K562 (cell line): ENCODE measurements around the gene MMP26. TPM values are rescaled to one million over a fixed set of nuclear protein-coding genes. Genes with fewer than 3 reads are reported as not detected.

Experiments used
- ATAC-seq: fragments of 200-7000 bp; cut with Tn5 transposase; 3 replicates; pipeline ENCODE4 v1.9.1; 2020; ENCODE audit warnings: moderate library complexity
- BruUV-seq: library from RNA; stranded (reverse); fragments of 400-500 nt; replicated peaks from 2 replicates; lab custom pipeline; 2021; lab: Mats Ljungman, UMichigan
- CTCF ChIA-PET: fragments of 300-600 bp; formaldehyde crosslinking; extraction: SDS; loops from one replicate; lab custom pipeline; 2021; ENCODE audit warnings: low intra/inter-chr PET ratio; lab: Yijun Ruan, JAX
- POLR2A ChIA-PET: fragments of 300-600, 350-650 bp; sonication (Branson Sonifier 250); formaldehyde crosslinking; extraction: SDS; loops from one replicate; lab custom pipeline; 2021; ENCODE audit warnings: antibody characterized with exemption, inconsistent platforms; lab: Yijun Ruan, JAX
- DNase-seq, 4 experiments: peaks; one replicate each; pipeline versions ENCODE4 v3.0.0 to v3.0.0-alpha.2; 2011 to 2018; ENCODE audit warnings: low spot score in 3 of 4, mixed read lengths in 3 of 4; ENCODE audit errors: extremely low read depth in 1 of 4
- FAIRE-seq: peaks from 2 replicates; lab custom pipeline; 2011; peaks lifted over from hg19 to GRCh38; lab: Jason Lieb, UNC
- H2AFZ ChIP-seq: 2 replicates; pipeline ENCODE4 v1.6.0; 2011; ENCODE audit warnings: low read depth, low read length, control low read depth, inconsistent platforms
- H3K27ac ChIP-seq: fragments of 200-600 bp; 3 replicates; pipeline ENCODE4 v1.8.0; 2011; ENCODE audit warnings: low read depth, mild to moderate bottlenecking, control low read depth, inconsistent platforms, low read length, moderate library complexity, mixed read lengths; ENCODE audit errors: extremely low read depth
- H3K27me3 ChIP-seq, 2 experiments: fragments of 300-600 bp in 1 of 2; 2 replicates in 1 of 2; 3 replicates in 1 of 2; pipeline versions ENCODE4 v1.6.0 to v1.8.0; 2011; ENCODE audit warnings: inconsistent platforms in 2 of 2, low read length in 2 of 2, mild to moderate bottlenecking in 1 of 2, mixed read lengths in 1 of 2, moderate library complexity in 1 of 2; ENCODE audit not compliant: control insufficient read depth in 2 of 2, insufficient read depth in 2 of 2
- H3K36me3 ChIP-seq: fragments of 300-600 bp; 3 replicates; pipeline ENCODE4 v1.8.0; 2011; ENCODE audit warnings: mild to moderate bottlenecking, low read length, inconsistent platforms; ENCODE audit not compliant: control insufficient read depth, insufficient read depth
- H3K4me1 ChIP-seq, 2 experiments: fragments of 200-600 bp in 1 of 2; replicated peaks in 1 of 2; 2 replicates in 1 of 2; 3 replicates in 1 of 2; pipeline versions ENCODE4 v1.5.1 to v1.8.0; 2011; ENCODE audit warnings: inconsistent platforms in 2 of 2, low read length in 2 of 2, mild to moderate bottlenecking in 1 of 2, mixed read lengths in 1 of 2, moderate library complexity in 1 of 2; ENCODE audit not compliant: control insufficient read depth in 2 of 2, insufficient read depth in 2 of 2
- H3K4me2 ChIP-seq: 2 replicates; pipeline ENCODE4 v1.6.1; 2011; ENCODE audit warnings: low read length, control low read depth, inconsistent platforms, mixed read lengths; ENCODE audit not compliant: insufficient read depth
- H3K4me3 ChIP-seq: fragments of 200-600 bp; sonication (generic), shearing (Covaris generic); 2 replicates; pipeline ENCODE4 v1.5.1; 2016; ENCODE audit warnings: control low read depth, inconsistent platforms
- H3K79me2 ChIP-seq: fragments of 200-600 bp; 3 replicates; pipeline ENCODE4 v1.8.0; 2011; ENCODE audit warnings: low read length, inconsistent platforms; ENCODE audit not compliant: control insufficient read depth, insufficient read depth
- H3K9ac ChIP-seq, 2 experiments: 2 replicates each; pipeline versions ENCODE4 v1.6.0 to v1.6.1; 2011; ENCODE audit warnings: low read depth in 2 of 2, low read length in 2 of 2, control low read depth in 1 of 2, inconsistent platforms in 1 of 2, mild to moderate bottlenecking in 1 of 2, mixed read lengths in 1 of 2; ENCODE audit not compliant: insufficient read depth in 1 of 2
- H3K9me1 ChIP-seq: one replicate; pipeline ENCODE4 v1.6.0; 2011; ENCODE audit warnings: inconsistent platforms, mild to moderate bottlenecking, low read length, moderate library complexity; ENCODE audit not compliant: control insufficient read depth, insufficient read depth
- H3K9me3 ChIP-seq: replicated peaks from 2 replicates; pipeline ENCODE4 v1.5.1; 2011; ENCODE audit warnings: low read depth, low read length, inconsistent platforms; ENCODE audit not compliant: control insufficient read depth, insufficient read depth
- H4K20me1 ChIP-seq: replicated peaks from 2 replicates; pipeline ENCODE4 v1.6.1; 2011; ENCODE audit warnings: low read length, inconsistent platforms, mixed read lengths; ENCODE audit not compliant: control insufficient read depth, insufficient read depth
- CREBBP ChIP-seq: IDR thresholded peaks from one replicate; pipeline ENCODE4 v1.6.1; 2012; ENCODE audit warnings: low read depth, mild to moderate bottlenecking, control low read depth, inconsistent platforms, low read length
- HDGF ChIP-seq: fragments of 450-650 bp; IDR thresholded peaks from 2 replicates; pipeline ENCODE4 v1.6.1; 2016
- MYBL2 ChIP-seq, 2 experiments: fragments of 450-650 bp in 1 of 2; sonication (generic) in 1 of 2; formaldehyde crosslinking in 1 of 2; IDR thresholded peaks; 2 replicates each; pipeline versions ENCODE4 v1.6.1 to v1.8.1; 2017 to 2022; ENCODE audit warnings: borderline replicate concordance in 1 of 2, inconsistent platforms in 1 of 2, low read depth in 1 of 2, mild to moderate bottlenecking in 1 of 2, missing genetic modification reagents in 1 of 2, moderate library complexity in 1 of 2
- RBM22 ChIP-seq: fragments of 200-400 bp; formaldehyde crosslinking; IDR thresholded peaks from 2 replicates; pipeline ENCODE4 v1.6.1; 2018; ENCODE audit warnings: low read length, low read depth; ENCODE audit not compliant: poor library complexity, severe bottlenecking
- ZNF263 ChIP-seq: sonication (generic); formaldehyde crosslinking; IDR thresholded peaks from 2 replicates; pipeline ENCODE4 v1.8.0; 2022; ENCODE audit warnings: mild to moderate bottlenecking, missing genetic modification reagents, borderline replicate concordance
- ZNF507 ChIP-seq: conservative IDR thresholded peaks from 2 replicates; pipeline ENCODE4 v1.6.1; 2017; ENCODE audit warnings: missing genetic modification characterization, missing compliant biosample characterization
- ZNF785 ChIP-seq: fragments of 250-450 bp; sonication (Bioruptor Pico); IDR thresholded peaks from 2 replicates; pipeline ENCODE4 v1.4.0; 2020; ENCODE audit warnings: mild to moderate bottlenecking
- ZNF830 ChIP-seq: fragments of 250-450 bp; sonication (Bioruptor Pico); IDR thresholded peaks from 2 replicates; pipeline ENCODE4 v1.5.0; 2021; ENCODE audit warnings: mild to moderate bottlenecking
- WGBS: fragments of 100-300 bp; shearing (Covaris generic); methylation state at CpG from one replicate; pipeline ENCODE4 v1.1.6; 2016; ENCODE audit warnings: low coverage, mixed read lengths; ENCODE audit not compliant: insufficient coverage; ENCODE audit errors: missing lambda C conversion rate; 5-methylcytosine and 5-hydroxymethylcytosine counted together
- in situ Hi-C: fragments of 300-500 bp; cut with MboI; formaldehyde crosslinking; loops from 4 replicates; pipeline ENCODE4 v1.15.0; 2018; ENCODE audit warnings: inconsistent platforms, mixed read lengths
- intact Hi-C: fragments of 100-400 bp; cut with micrococcal nuclease; formaldehyde crosslinking; loops from 2 replicates; pipeline ENCODE4 v1.14.2; 2022
- polyA plus RNA-seq, 8 experiments: library from polyadenylated mRNA; depleted of rRNA in 4 of 8; stranded (reverse) in 5 of 8; unstranded in 3 of 8; fragments of >200 nt; fragmentation: Nextera tagmentation in 2 of 8; fragmentation: Illumina TruSeq in 1 of 8; extraction: Ambion mirVana in 2 of 8; extraction: Trizol in 1 of 8; gene quantifications; 2 replicates each; pipeline versions ENCODE4 v1.2.1 to v1.2.3, GENCODE V29; 2011 to 2014; ENCODE audit warnings: inconsistent platforms in 1 of 8, missing spikeins in 1 of 8
- total RNA-seq, 7 experiments: library from RNA; depleted of rRNA in 6 of 7; stranded (reverse); fragments of >200 nt in 6 of 7; fragmentation: Illumina TruSeq in 2 of 7; extraction: Trizol in 2 of 7; gene quantifications; 2 replicates each; pipeline versions ENCODE4 v1.2.1 to v1.2.3, GENCODE V29; 2011 to 2021; ENCODE audit warnings: low replicate concordance in 1 of 7

The MMP26 gene
- total and polyA plus RNA-seq, 9 of the 15 experiments (the other 6 are each of a cell fraction or from before 2014, with no cell fraction given), result not detected

DNA sequence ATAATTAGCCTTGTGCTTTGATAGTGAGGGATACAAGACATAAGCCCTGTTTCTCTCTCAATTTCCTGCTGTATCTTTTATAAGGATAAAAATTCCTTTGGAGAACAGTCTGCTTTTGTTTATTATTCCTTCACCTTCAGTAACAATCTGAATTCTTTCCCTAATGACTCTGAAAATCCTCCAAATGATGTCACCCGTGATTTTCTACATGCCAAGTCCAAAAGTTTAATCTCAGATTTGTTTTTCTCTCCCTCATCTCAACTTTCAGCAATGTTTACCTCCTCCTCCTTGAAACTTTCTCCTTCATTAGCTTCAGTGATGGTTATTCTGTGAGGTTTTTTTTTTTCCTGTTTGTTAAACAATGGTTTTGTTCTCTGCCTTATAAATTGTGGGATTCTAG lies 9.1 kb upstream of the MMP26 start (continued):
- no peak for TF ChIP-seq ZNF507 (tag)
- no peak for TF ChIP-seq HDGF
- TF ChIP-seq ZNF785, result no peak

- no TSS peak for BruUV-seq
- Histone ChIP-seq H3K4me2 (no peak within 1 kb of the TSS), H4K20me1 (no peaks in the 10 kb centered on the region), H3K36me3 (no peaks in the 10 kb centered on the region), H3K79me2 (no peaks in the 10 kb centered on the region), H3K9ac (no peak within 1 kb of the TSS), H3K27me3 (no peaks in the 10 kb centered on the region; a peak in 1 of 5 replicates), H3K4me1 (no peaks in the 10 kb centered on the region), H3K4me3 (no peak within 1 kb of the TSS), H3K9me1 (no peaks in the 10 kb centered on the region), H2AFZ (no peak within 1 kb of the TSS), H3K9me3 (no peaks in the 10 kb centered on the region), H3K27ac (no peak within 1 kb of the TSS)
- in situ Hi-C loops (no loop called here), intact Hi-C loops (no loop called here)
- CTCF ChIA-PET, result no interaction called here
- WGBS, result 0% methylated on average over 3 of the region's 3 CpGs
- DNase-seq (peak in 1 of 4 experiments; percentile 7), FAIRE-seq (peak; percentile 55), ATAC-seq (peak; percentile 53; the same call in 2 of the 3 replicates)
- POLR2A ChIA-PET, result interaction anchor here (0.6 to 0.7 kb wide), 2 partner anchors 31 to 327 kb away, joined by 3 read pairs; no protein-coding TSS in a partner anchor
- no peak for TF ChIP-seq CREBBP
- no peak for TF ChIP-seq ZNF263
- TF ChIP-seq RBM22, result no peak
- TF ChIP-seq ZNF830 (CRISPR knock-in tag), result no peak
- TF ChIP-seq MYBL2 (IDR thresholded peaks at IDR 0.05; ENCODE audit: low read depth), result no peak
- no peak for TF ChIP-seq MYBL2 (CRISPR knock-in tag; IDR thresholded peaks at IDR 0.05; ENCODE audit: borderline replicate concordance)
- TF ChIP-seq, all 486 proteins: peak for 0
These were observed 7.0 kb upstream of the MMP26 start, which contains the start of gene OR51E2 for GRCh38 chr11:4697585-4697984. OR51E2 (minus strand) TSS chr11:4697853; CDS start chr11:4682711, 15,142 bp downstream.
